ENCODE results near the gene PTCRA. TPM values are rescaled to one million over a fixed set of nuclear protein-coding genes. Genes with fewer than 3 reads are reported as not detected.

The PTCRA gene
- total RNA-seq, 4 donors from 2014 or later: 0.72 TPM; not detected in 3

DNA sequence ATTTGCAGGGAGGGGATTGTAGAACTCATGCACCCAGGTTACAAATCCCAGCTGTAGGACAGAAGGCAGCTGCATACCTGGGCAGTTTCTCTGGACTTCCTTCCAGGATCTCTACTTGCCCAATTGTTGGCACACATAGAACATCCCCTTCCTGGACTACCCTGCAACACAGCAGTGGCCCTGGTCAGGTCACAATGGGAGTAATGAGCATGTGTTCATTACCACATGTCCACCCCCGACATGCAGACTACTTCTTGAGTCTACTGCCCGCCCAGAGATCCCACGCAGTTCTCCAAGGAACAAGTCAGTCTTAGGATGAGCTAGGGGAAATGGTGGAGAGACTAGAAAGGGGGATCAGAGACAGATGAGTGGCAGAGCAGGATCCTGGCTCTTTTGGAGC lies 58.1 kb downstream of the PTCRA start:
- TF ChIP-seq, protein P1, sequence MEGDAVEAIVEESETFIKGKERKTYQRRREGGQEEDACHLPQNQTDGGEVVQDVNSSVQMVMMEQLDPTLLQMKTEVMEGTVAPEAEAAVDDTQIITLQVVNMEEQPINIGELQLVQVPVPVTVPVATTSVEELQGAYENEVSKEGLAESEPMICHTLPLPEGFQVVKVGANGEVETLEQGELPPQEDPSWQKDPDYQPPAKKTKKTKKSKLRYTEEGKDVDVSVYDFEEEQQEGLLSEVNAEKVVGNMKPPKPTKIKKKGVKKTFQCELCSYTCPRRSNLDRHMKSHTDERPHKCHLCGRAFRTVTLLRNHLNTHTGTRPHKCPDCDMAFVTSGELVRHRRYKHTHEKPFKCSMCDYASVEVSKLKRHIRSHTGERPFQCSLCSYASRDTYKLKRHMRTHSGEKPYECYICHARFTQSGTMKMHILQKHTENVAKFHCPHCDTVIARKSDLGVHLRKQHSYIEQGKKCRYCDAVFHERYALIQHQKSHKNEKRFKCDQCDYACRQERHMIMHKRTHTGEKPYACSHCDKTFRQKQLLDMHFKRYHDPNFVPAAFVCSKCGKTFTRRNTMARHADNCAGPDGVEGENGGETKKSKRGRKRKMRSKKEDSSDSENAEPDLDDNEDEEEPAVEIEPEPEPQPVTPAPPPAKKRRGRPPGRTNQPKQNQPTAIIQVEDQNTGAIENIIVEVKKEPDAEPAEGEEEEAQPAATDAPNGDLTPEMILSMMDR (IDR thresholded peaks at IDR 0.05): no peak
- no peak for DNase-seq (ENCODE audit: low spot score)

DNA sequence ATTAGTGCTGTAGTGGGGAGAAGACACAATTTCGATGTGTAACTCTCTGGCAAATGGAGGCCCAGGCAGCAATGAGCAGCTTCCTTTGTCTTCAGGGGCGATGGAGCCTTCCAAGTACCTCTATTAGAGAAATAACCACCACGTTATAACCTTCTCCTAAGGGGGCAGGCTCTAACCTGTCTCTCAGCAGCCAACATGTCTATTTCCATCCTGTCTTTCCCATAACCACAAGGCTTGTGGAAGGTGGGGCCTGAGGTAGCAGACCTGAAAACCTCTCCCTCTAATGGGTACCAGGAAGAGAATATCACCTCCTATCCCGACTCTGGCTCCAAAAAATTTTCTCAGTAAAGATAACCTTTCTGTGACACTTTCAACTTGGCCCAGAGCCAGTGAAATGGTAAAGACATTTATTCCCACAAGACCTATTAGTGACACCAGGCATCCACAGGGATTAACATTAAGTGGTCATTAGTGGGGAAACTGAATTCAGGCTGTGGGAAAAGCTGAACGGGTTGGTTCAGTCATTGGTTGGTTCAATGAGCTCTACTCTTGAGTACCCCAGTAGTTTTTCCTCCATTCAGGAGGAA lies 59.2 kb downstream of the PTCRA start:
- ATAC-seq (ENCODE audit: low FRiP score): no peak

More for the DNA sequence above, 58.1 kb downstream of the PTCRA start:
- ATAC-seq (ENCODE audit: low FRiP score): no peak

More for the DNA sequence above, 59.2 kb downstream of the PTCRA start:
- no peak for DNase-seq (ENCODE audit: low spot score)
- TF ChIP-seq, protein P1 (IDR thresholded peaks at IDR 0.05): no peak

Other genes starting within 250 kb of the PTCRA start
- gene PRPH2, start 193.5 kb upstream of the PTCRA start, total RNA-seq: 1 to 10 TPM in 1 of 4 donors, under 1 TPM in 3; 0.38 to 1.4 (median 0.54) TPM
- gene TBCC, start 169.9 kb upstream of the PTCRA start, total RNA-seq: 10 to 100 TPM; 16.4 to 30.7 (median 22.0) TPM
- gene BICRAL, start 134.0 kb upstream of the PTCRA start, total RNA-seq: 10 to 100 TPM in 3 of 4 donors, 1 to 10 TPM in 1; 7.6 to 18.8 (median 12.9) TPM
- gene RPL7L1, start 36.4 kb upstream of the PTCRA start, total RNA-seq: 100 to 1,000 TPM in 2 of 4 donors, 10 to 100 TPM in 2; 93.0 to 138 (median 105) TPM
- 10 to 100 TPM; 28.4 to 43.7 (median 32.6) TPM for gene CNPY3, start 13.4 kb downstream of the PTCRA start, total RNA-seq
- gene GNMT, start 44.7 kb downstream of the PTCRA start, total RNA-seq: 1 to 10 TPM in 2 of 4 donors, under 1 TPM in 1, not detected in 1; 0.84 to 1.1 (median 1.0) TPM
- gene PEX6, start 63.1 kb downstream of the PTCRA start, total RNA-seq: 10 to 100 TPM in 3 of 4 donors, 1 to 10 TPM in 1; 5.0 to 22.1 (median 12.8) TPM
- gene PPP2R5D, start 68.5 kb downstream of the PTCRA start, total RNA-seq: 10 to 100 TPM; 18.0 to 41.5 (median 37.4) TPM
- gene MEA1, start 97.9 kb downstream of the PTCRA start, total RNA-seq: 10 to 100 TPM; 39.6 to 67.8 (median 45.5) TPM
- 100 to 1,000 TPM in 1 of 4 donors, 10 to 100 TPM in 3; 58.0 to 106 (median 95.0) TPM for gene KLHDC3, start 98.2 kb downstream of the PTCRA start, total RNA-seq
- gene RRP36, start 105.6 kb downstream of the PTCRA start, total RNA-seq: 10 to 100 TPM; 44.1 to 54.2 (median 48.7) TPM
- 10 to 100 TPM; 10.1 to 17.3 (median 14.3) TPM for gene CUL7, start 137.8 kb downstream of the PTCRA start, total RNA-seq
- 10 to 100 TPM; 10.7 to 32.2 (median 19.3) TPM for gene MRPL2, start 143.4 kb downstream of the PTCRA start, total RNA-seq
- 10 to 100 TPM; 15.2 to 21.1 (median 16.5) TPM for gene KLC4, start 143.6 kb downstream of the PTCRA start, total RNA-seq
- 10 to 100 TPM; 11.5 to 38.9 (median 13.8) TPM for gene PTK7, start 160.3 kb downstream of the PTCRA start, total RNA-seq